Mucosa of gallbladder (tissue), 1 donor: ENCODE results near the gene CHPF2. TPM values are rescaled to one million over a fixed set of nuclear protein-coding genes. Genes with fewer than 3 reads are reported as not detected.
A peak's percentile ranks its signal among the peaks of the same experiment; 100 is the strongest.

ENCODE experiments used
- DNase-seq: peaks from one replicate; pipeline ENCODE4 v3.0.0-alpha.2; 2020; ENCODE audit warnings: low spot score
- total RNA-seq: library from RNA; stranded (reverse); gene quantifications from one replicate; pipeline ENCODE4 v1.2.1, GENCODE V29; 2021
- donor health status: DM: no; HTN: no; CAD: no.

The CHPF2 gene
- total RNA-seq, 1 donor from 2014 or later = 52.3 TPM

- no peak for DNase-seq
These were observed 14.7 kb downstream of the CHPF2 start for GRCh38 chr7:151246851-151247580.

- DNase-seq = no peak
These were observed 15.5 kb downstream of the CHPF2 start for GRCh38 chr7:151247611-151248345.

- DNase-seq = peak; percentile 57
These were observed 16.2 kb downstream of the CHPF2 start, which contains the start of gene SMARCD3 for GRCh38 chr7:151248346-151249033. TSS of gene SMARCD3 (minus strand) at chr7:151248694. CDS start at chr7:151248562, 132 bp downstream.

- no peak for DNase-seq
These were observed 16.9 kb downstream of the CHPF2 start for GRCh38 chr7:151249034-151249731.

- DNase-seq = peak; percentile 50
These were observed 17.4 kb downstream of the CHPF2 start for GRCh38 chr7:151249732-151250072.

GRCh38 chr7:151250181-151251132, 18.2 kb downstream of the CHPF2 start:
- DNase-seq = no peak

GRCh38 chr7:151251328-151251688, 19.0 kb downstream of the CHPF2 start:
- no peak for DNase-seq

- peak; percentile 52 for DNase-seq
These were observed 19.6 kb downstream of the CHPF2 start for GRCh38 chr7:151251689-151252560.

GRCh38 chr7:151252561-151252835, 20.2 kb downstream of the CHPF2 start:
- DNase-seq = no peak

- DNase-seq = no peak
These were observed 20.9 kb downstream of the CHPF2 start for GRCh38 chr7:151252961-151253711.

GRCh38 chr7:151254316-151254715, 22.0 kb downstream of the CHPF2 start:
- DNase-seq = no peak

GRCh38 chr7:151254851-151255250, 22.6 kb downstream of the CHPF2 start:
- no peak for DNase-seq

- DNase-seq = no peak
These were observed 23.1 kb downstream of the CHPF2 start for GRCh38 chr7:151255390-151255789.

- no peak for DNase-seq
These were observed 24.2 kb downstream of the CHPF2 start for GRCh38 chr7:151256410-151257045.

GRCh38 chr7:151257990-151258389, 25.7 kb downstream of the CHPF2 start:
- no peak for DNase-seq

GRCh38 chr7:151260471-151260870, 28.2 kb downstream of the CHPF2 start:
- no peak for DNase-seq

GRCh38 chr7:151260883-151261282, 28.6 kb downstream of the CHPF2 start:
- DNase-seq = no peak

- no peak for DNase-seq
These were observed 29.2 kb downstream of the CHPF2 start for GRCh38 chr7:151261529-151261928.

- no peak for DNase-seq
These were observed 32.3 kb downstream of the CHPF2 start for GRCh38 chr7:151264615-151265014.
